ENCODE data around the gene PLEKHB1.

DNA sequence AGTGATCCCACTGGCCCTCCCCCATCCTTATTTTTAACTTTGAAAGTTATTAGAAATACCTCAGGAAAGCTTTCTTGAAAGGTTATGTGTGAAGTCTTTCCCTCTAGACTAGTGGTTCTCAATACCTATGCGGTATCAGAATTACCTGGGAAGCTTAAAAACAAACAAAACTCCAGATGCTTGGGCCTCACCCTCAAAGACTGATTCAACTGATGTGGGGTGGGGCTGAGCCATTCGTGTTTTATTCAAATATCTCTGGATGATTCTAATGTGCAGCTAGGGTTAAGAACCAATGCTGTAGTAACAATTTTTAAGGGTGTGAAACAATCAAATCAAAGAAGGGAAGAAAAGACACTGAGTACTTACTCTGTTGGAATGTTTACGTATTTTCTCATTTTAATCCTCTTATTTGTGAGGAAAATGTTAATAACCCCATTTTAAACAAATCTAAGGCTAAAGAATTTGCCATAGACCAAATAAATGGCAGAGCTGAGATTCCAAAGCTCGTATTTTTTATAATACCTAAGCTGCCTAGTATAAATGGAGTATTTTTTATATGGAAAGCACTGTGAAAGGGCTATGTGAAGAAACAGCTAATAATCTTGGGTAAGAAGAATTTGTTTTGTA, 47.6 kb downstream of the PLEKHB1 start:
- TF ChIP-seq, protein P1, sequence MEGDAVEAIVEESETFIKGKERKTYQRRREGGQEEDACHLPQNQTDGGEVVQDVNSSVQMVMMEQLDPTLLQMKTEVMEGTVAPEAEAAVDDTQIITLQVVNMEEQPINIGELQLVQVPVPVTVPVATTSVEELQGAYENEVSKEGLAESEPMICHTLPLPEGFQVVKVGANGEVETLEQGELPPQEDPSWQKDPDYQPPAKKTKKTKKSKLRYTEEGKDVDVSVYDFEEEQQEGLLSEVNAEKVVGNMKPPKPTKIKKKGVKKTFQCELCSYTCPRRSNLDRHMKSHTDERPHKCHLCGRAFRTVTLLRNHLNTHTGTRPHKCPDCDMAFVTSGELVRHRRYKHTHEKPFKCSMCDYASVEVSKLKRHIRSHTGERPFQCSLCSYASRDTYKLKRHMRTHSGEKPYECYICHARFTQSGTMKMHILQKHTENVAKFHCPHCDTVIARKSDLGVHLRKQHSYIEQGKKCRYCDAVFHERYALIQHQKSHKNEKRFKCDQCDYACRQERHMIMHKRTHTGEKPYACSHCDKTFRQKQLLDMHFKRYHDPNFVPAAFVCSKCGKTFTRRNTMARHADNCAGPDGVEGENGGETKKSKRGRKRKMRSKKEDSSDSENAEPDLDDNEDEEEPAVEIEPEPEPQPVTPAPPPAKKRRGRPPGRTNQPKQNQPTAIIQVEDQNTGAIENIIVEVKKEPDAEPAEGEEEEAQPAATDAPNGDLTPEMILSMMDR (IDR thresholded peaks at IDR 0.05): no peak
- no peak for TF ChIP-seq ZFX (IDR thresholded peaks at IDR 0.05; ENCODE audit: borderline replicate concordance)

All from 22Rv1 (cell line).